Ishikawa (cell line): ENCODE measurements around the gene MRGPRX2.
A peak's percentile ranks its signal among the peaks of the same experiment; 100 is the strongest.

Experiments used
- CEBPB ChIP-seq: IDR thresholded peaks from 2 replicates; pipeline ENCODE4 v1.6.1; 2012
- CREB1 ChIP-seq: IDR thresholded peaks from 2 replicates; pipeline ENCODE4 v1.6.1; 2012; ENCODE audit warnings: low read depth
- EGR1 ChIP-seq: IDR thresholded peaks from 2 replicates; pipeline ENCODE4 v1.6.1; 2012
- EP300 ChIP-seq: IDR thresholded peaks from 2 replicates; pipeline ENCODE4 v1.6.1; 2012; ENCODE audit warnings: borderline replicate concordance
- FOXM1 ChIP-seq: IDR thresholded peaks from 2 replicates; pipeline ENCODE4 v1.6.1; 2012; ENCODE audit warnings: low read depth, borderline replicate concordance
- MAX ChIP-seq: IDR thresholded peaks from 2 replicates; pipeline ENCODE4 v1.6.1; 2012
- NFIC ChIP-seq: IDR thresholded peaks from 2 replicates; pipeline ENCODE4 v1.6.1; 2012
- RAD21 ChIP-seq: IDR thresholded peaks from 2 replicates; pipeline ENCODE4 v1.6.1; 2012; ENCODE audit warnings: low read depth
- REST ChIP-seq: IDR thresholded peaks from 2 replicates; pipeline ENCODE4 v1.6.1; 2012; ENCODE audit warnings: low read depth, mild to moderate bottlenecking
- TAF1 ChIP-seq: IDR thresholded peaks from 2 replicates; pipeline ENCODE4 v1.6.1; 2012; ENCODE audit warnings: low read depth, mild to moderate bottlenecking
- TCF12 ChIP-seq: IDR thresholded peaks from 2 replicates; pipeline ENCODE4 v1.6.1; 2012; ENCODE audit warnings: low read depth
- TEAD4 ChIP-seq: IDR thresholded peaks from 2 replicates; pipeline ENCODE4 v1.6.1; 2012
- YY1 ChIP-seq: IDR thresholded peaks from 2 replicates; pipeline ENCODE4 v1.6.1; 2012; ENCODE audit warnings: low read depth
- ZBTB7A ChIP-seq: IDR thresholded peaks from 2 replicates; pipeline ENCODE4 v1.6.1; 2012; ENCODE audit warnings: low read depth
- TF ChIP-seq, protein P1 (sequence below): IDR thresholded peaks from 2 replicates; pipeline ENCODE4 v1.6.1; 2012

MRGPRX2 gene

GRCh38 chr11:19020831-19021230 lies 39.7 kb downstream of the MRGPRX2 start:
- TF ChIP-seq TAF1 (no peak), YY1 (no peak), TEAD4 (no peak), ZBTB7A (no peak), FOXM1 (no peak), CEBPB (no peak), MAX (no peak), RAD21 (no peak), REST (no peak), EGR1 (no peak), NFIC (no peak), TCF12 (no peak), EP300 (no peak), CREB1 (no peak)
- TF ChIP-seq, protein P1, sequence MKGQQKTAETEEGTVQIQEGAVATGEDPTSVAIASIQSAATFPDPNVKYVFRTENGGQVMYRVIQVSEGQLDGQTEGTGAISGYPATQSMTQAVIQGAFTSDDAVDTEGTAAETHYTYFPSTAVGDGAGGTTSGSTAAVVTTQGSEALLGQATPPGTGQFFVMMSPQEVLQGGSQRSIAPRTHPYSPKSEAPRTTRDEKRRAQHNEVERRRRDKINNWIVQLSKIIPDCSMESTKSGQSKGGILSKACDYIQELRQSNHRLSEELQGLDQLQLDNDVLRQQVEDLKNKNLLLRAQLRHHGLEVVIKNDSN: no peak

GRCh38 chr11:19018901-19019300 lies 41.6 kb downstream of the MRGPRX2 start:
- TF ChIP-seq MAX: no peak
- TF ChIP-seq REST: peak; percentile 85

DNA sequence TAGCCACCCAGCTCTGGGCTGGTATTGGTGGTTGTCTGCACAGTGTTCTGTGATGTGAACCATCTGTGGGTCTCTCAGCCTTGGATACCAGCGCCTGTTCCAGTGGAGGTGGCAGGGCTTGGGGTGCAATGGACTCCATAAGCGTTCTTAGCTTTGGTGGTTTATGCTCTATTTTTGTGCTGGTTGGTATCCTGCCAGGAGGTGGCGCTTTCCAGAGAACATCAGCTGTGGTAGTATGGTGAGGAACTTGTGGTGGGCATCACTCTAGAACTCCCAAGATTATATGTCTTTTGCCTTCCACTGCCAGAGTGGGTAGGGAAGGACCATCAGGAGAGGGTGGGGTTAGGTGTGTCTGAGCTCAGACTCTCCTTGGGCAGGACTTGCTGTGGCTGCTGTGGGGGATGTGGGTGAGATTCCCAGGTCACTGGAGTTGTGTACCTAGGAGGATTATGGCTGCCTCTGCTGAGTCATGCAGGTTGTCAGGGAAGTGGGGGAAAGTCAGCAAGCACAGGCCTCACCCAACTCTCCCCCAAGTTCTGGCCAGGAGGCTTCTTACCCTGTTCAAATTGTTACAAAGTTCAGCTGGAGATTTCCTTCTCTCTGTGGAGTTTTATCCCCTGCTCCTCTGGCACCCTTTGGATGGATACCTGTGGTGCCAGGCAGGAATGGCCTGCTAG lies 47.2 kb downstream of the MRGPRX2 start:
- no peak for TF ChIP-seq CREB1

- TF ChIP-seq ZBTB7A: no peak
These were observed 47.9 kb downstream of the MRGPRX2 start for GRCh38 chr11:19012636-19013035.
